Kidney glomerular epithelial cell (primary cell): ENCODE results near the gene AMPD3.
"Not testable (repeated sequence)": the region's sequence is repeated elsewhere in the genome, so short reads cannot be mapped to it uniquely, and the experiment has no call there.

ENCODE experiments used
- DNase-seq: peaks from one replicate; lab custom pipeline; 2025; lab: John Stamatoyannopoulos, UW

The AMPD3 gene

DNA sequence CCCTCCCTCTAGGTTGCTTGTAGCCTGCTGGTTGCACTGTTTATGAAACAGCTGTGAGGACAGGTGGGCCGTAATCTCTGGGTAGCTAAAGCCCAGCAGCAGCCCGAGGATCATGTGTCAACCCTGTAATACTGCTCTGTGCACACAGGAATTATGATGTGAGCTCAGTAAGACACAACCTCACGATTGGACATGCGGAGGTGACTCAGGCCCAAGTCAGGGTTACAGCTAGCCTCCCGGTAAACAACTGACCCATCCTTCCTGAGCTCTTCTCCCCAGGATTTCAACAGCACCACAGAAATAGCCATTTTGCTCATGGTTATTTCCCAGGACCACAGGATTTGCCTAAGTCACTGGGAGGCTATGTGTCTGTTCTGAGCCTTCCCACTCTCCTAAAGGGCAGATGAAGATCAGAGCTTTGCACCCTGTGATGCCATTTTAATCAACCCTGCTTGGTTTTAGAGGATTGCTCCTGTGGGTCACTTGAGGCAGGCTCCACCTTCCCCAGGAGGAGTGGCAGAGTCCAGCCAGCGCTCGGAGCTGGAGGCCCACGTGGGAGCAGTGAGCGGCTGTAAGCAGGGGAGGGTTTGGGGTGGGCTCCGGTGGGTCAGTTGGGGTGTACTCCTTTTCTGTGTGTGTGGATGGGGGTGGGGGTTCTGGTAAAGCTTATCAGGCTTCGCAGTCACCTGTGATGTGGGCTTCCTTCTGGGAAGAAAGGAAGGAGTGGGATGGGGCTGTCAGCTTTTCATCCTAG lies at the start of gene AMPD3:
Gene AMPD3, plus strand, starts transcription at position 387 of the 754 bp plus-strand sequence. CDS start 6,256 bp downstream, outside the sequence.
- DNase-seq, result peak; percentile 82

DNA sequence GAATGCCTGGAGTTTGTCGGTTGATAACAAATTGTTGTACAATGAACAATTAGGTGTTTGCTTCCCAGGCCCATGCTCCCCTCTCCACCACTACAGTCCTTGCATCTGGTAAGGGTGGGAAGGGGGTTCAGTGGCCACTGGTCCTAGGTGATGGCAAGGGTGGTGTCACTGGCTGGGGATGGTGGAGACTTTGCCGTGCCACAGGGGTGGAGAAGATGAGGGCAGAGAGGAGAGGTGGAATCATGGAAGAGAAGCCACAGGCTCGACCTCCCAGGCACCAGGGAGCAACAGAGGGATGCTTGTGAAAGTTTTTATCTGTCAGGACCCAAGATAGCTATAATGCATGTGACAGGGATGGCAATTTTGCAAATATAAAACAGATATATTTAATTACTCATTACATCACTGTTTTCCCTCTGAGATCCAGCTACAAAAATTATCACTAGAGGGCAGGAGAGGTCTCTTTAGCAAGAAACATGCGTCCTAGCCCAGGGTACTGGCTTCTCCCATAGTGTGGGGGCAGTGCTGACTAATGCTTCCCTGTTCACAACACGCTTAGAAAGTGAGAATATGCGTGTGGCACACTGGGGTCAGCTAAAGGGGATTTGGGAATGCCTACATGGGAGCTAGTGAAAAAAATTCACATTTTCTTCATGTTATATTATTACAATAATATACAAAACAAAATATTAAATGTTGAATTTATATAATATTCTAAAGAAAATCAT lies 49.0 kb upstream of the AMPD3 start:
- peak; percentile 90 for DNase-seq

DNA sequence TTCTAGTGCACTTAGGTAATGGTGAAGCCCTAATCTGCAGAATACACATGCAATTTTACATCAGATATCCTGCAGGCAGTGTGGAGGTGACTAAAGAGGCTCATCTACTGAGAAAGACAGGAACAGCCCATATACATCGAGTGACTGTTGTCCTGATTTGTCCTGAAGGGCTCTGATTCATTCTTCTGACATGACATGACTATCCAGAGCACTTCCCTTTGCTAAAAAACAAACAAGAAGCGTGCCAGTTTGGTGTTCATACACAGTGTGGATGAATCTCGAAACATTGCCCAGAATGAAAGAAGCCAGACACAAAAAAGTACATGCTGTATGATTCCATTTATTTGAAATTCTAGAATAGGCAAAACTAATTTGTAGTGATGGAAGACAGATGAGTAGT lies 48.0 kb upstream of the AMPD3 start:
- peak; percentile 11 for DNase-seq

DNA sequence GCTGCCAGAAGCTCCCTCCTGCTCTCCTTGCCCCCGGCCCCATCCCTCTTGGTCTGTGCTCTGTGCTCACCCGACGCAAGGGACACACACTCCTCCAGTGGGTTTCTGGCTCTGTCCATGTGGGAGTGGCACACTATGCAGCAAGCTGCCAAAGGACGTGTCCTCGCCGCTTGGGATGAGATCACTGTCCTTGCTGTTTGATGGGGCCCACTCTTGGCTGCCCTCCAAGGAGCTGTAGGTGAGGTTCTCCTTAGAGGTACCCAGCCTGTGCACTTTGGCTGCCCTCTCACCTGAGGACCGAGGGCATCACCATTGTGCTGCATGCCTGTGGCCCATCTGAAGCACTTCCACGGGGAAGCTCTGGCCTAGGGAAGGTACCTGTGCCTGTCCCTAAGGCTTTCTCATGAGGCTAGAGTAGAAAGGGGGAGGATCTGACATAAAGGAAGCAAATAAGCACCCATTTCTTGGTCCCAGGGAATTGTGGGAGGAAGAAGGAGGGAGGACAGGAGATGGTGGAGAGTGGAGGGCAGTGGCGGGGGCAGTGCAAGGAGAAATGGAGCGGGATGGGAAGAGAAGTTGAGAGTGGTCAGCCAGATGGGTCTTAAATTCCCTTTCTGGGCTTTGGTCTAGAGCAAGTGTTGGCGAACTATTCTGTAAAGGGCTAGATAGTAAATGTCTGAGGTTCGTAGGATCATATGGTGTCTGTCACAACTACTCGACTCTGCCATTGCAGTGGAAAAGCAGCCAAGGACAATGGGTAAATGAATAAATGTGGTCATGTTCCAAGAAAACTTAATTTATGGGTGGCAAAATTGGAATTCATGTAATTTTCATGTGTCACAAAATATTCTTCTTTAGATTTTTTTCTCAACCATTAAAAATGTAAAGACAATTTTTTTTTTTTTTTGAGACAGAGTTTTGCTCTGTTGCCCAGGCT lies 47.0 kb upstream of the AMPD3 start:
- no peak for DNase-seq

DNA sequence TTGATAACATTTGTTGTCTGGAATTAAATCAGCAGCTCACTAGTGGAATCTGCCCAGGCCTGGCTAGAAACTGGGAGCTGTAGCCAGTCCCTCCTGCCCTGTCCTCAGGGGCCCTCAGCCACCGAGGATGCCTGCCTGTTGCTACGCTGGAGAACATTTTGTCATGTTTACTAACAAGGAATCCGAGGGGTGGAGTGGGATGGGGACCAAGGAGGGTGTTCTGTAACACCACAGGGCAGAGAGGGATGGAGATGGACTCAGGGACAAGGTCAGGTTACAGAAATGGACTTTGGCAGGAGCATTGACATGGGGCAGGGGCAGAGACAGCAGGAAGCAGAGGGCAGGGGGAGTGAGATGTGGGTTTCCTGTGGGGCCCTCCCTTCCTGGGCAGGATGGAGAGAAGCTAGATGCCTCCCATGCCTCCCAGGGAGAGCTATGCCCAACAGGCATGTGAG lies 45.8 kb upstream of the AMPD3 start:
- DNase-seq, result no peak

DNA sequence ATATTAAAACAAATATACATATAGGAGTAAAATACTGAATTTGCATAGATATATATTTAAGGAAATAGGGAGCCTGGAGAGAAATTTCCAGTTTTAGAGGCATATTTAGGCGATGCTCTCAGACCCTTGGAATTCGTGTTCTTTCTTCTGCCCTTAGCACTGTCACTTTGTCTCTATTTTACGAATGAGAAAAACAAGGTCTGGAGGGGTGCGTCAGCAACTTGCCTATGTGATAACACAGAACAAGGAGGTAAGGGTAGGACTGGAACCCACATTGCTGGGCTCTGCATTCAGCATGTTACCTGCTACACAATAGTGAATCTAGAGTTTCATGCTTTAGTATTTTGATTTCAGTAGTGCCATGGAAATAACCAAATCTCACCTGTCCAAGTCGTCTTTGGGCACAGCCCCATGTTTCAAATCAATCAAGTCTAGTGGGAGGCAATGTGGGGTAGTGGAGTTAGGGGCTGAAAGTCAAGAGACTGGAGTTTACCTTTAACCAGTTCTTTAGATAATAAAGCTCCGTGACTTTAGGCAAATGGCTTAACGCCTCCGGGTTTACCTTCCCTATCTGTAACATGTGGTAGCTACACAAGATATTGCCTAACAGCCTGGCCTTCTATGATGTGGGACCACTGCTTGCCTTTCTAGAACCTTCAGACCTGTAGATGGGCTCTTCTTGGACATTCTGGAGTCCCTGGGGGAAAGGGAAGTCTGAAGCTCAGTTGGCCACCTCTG lies 44.8 kb upstream of the AMPD3 start:
- no peak for DNase-seq

DNA sequence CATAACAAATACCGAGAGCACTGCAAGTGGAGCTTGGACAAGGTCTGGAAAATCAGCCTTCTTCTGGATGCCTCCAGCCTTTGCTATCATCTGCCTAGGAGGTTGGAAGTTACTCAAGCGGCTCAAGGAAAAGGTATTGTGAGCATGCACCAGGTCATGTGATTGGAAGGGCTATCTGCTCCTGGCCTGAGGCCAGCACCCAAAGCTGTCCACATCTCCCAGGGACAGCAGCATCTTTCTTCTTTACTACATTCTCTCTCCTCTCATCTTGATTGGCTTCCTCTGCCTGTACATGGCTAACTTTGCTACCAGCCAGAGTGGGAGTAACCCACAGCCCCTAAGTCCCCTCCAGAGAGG lies 44.2 kb upstream of the AMPD3 start:
- no peak for DNase-seq

DNA sequence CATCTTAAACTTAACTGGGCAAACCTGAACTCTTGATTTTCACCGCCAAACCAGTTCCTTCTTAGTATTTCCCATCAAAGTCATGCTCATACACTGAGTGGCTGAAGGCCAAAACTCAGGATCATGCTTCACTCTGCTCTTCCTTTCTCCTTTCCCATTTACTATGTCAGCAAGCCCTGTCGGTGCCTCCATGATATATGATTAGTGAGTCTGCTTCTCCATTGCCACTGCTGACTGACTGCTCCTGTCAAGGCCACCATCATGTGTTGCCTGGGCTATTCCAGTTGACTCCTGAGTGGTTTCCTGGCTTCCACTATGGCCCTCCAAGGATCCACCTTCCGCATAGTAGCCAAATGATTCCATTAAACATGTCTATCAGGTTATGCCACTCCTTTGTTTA lies 42.8 kb upstream of the AMPD3 start:
- no peak for DNase-seq

DNA sequence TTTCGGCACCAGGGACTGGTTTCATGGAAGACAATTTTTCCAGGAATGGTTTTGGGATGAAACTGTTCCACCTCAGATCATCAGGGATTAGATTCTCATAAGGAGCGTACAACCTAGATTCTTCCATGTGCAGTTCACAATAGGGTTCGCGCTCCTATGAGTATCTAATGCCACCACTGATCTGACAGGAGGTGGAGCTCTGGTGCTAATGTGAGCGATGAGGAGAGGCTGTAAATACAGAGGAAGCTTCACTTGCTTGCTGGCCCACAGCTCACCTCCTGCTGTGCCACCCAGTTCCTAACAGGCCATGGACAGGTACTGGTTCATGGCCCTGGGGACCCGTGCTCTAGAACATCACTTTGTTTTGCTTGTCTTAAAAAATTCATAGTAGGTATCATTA lies 41.8 kb upstream of the AMPD3 start:
- no peak for DNase-seq

DNA sequence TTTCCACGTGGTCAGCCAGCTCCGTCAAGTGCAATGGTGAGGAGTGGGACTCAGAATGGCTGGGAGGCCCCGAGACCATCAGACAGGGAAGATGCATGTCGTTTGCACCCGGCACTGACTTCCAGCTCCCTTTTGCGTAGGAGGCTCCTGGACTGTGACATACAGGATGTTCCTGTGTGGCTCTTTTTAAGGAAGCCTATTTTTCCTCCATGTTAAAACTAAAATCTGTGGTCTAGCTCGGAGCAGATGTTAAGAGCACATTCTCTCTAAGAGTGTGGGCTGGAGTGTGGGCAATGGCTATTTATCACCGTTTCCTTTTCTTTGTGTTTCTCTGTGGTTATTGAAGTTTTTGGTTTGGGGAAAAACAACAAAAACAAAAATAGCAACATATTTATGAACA lies 40.9 kb upstream of the AMPD3 start:
- no peak for DNase-seq

DNA sequence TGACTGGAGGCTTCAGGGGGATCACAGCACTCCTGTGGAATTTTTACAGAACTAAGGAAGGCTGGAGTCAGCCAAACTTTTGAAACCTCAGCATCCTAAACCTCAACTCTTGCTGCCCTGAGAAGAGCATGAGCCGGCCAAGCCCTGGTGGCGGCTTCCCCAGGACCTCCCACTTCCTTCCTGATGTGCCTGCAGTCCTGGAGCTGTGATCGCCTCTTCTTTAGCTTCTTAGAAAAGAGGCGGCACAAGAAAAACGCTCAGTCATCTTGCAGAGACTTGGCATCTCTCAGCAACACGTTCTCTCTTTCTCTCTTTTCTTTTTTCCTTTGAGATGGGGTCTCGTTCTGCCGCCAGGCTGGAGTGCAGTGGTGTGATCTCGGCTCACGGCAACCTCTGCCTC lies 40.4 kb upstream of the AMPD3 start:
- DNase-seq, result no peak

DNA sequence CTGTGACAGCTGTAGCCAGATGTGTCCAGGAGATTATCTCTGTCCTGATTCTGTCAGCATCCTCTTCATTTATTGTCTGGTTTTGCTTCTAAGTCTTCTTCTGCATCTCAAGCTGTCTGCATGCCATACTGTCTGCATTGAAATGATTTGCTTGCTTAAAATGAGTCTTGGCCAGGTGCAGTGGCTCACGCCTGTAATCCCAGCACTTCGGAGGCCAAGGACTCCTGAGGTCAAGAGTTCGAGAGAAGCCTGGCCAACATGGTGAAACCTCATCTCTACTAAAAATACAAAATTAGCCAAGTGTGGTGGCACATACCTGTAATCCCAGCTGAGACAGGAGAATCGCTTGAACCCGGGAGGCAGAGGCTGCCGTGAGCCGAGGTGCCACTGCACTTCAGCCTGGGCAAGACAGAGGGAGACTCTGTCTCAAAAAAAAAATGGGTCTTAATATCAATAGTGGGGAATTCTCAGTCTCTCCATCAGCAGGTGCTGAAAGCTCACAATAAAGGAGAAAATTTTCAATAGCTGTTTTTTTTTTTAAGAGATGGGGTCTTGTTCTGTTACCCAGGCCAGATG lies 39.2 kb upstream of the AMPD3 start:
- DNase-seq, result no peak

DNA sequence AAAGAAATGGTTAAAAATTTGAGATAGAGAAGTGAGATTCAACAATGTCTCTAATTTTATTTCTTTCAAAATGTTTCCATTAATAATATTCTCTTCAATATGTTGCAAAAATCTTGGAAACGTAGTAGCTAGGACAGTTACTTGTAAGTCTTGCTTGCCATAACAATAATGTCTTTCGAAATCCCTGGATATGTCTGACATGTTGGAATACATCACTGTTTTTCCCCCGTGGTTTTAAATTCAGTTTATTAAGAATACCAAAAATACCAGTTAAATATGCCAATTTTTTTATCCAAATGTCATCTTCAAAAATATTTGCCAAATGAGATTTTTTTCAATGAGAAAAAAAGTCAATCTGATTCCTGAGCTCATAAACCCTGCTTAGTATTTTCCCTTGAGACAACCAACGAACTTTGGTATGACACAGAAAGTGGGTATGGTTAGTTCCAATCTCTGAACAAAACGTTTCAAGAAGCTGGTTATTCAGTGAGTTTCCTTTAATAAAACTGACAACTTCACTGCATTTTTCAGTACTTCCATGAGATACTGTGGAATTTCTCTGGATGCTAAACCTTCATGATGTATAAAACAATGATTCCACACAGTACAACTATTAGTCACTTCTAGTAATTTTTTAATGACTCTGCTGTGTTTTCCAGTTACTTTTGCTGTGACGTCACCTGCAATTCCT lies 36.7 kb upstream of the AMPD3 start:
- DNase-seq, result no peak

DNA sequence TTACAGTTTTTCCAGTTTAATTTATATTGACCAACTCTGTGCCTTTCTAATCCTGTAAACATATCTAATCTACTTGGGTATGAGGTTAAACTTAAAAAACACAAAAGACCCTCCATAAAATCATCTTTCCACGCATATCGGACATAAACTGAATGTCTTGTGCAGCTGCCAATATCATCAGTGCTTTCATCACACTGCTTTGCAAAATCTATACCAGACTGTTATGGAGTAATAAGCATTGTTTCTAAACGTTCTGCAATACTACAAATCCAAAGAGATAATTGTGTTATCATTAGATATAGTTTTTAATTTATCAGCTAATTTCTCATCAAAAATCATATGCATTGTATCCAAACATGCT lies 36.1 kb upstream of the AMPD3 start:
- no peak for DNase-seq

DNA sequence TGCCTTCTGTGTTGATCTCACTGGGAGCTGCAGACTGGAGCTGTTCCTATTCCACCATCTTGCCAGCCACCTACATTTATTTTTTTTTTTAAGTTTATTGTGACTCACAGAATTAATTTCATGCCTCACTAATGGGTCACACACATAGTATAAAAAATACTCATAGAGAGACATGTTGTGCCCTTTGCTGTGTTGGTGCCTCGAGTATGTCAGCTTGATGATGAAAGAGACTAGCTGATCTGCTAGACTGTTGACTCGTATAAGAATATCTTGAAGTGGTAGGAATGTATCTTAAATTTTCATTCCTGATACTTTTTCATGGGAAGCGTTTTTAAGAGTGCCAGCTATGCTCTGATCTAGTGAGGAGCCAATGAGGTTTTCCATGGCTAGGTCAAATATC lies 28.6 kb upstream of the AMPD3 start:
- DNase-seq, result no peak

DNA sequence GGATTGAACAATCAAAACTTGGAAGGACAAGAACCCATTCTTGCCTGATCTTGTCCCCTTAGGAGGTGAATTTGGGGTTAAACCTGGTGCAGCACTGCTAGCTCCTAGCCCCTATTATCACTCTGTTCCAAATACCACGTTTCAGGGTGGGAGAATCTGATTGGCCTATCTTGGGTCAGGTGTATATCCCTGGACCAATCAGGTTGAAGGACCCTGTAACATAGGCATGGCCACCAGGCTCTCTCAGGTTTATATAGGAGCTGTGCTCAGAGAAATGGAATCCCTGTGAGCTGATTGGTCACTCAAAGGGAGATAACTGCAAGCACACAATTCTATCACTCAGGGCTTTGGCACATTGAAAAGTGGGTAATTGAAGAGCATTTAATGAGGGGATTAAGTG lies 26.6 kb upstream of the AMPD3 start:
- DNase-seq, result no peak

DNA sequence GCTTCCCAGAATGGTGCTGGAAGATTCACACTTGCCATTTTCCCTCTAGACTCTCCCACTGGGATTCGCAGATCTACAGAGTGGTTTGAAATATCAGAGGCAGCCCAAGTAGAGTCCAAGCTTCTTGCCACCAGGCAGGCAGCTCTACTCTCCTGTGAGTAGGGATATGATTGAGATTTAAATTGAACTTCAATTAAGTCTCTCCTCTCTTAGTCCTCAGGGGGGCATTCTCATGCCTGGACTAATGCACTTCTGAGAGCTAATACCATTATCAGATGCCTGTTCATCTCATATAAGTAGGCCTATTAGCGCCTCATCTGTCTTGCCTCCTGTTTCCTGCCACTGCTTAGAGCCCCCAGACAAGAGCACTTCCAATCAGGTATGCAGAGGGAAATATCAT lies 25.5 kb upstream of the AMPD3 start:
- no peak for DNase-seq

DNA sequence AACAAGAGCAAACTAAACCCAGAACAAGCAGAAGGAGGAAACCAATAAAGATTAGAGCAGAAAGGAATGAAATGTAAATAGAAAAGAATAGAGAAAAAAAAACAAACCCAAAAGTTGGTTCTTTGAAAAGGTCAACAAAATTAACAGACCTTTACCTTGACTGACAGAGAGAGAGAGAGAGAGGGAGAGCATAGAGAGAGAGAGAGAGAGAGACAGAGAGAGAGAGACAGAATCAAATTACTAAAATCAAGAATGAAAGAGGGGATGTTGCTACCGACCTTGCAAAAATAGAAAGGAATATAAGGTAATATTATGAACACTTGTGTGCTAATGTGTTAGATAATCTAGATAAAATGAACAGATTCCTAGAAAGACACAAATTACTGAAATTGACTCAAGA lies 22.6 kb upstream of the AMPD3 start:
- no peak for DNase-seq

DNA sequence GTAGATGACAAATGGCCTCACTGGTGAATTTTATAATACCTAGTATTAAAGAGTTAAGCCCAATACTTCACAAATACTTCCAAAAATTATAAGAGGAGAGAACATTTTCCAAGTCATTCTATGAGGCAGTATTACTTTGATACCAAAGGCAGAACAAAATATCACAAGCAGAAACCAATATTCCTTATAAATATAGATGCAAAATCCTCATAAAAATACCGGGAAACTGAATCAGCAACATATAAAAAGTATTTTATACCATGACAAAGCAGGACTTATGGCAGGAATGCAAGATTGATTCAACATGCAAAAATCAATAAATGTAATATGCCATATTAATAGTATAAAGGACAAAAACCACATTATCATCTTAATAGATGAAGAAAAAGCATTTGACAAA lies 22.1 kb upstream of the AMPD3 start:
- DNase-seq, result no peak

DNA sequence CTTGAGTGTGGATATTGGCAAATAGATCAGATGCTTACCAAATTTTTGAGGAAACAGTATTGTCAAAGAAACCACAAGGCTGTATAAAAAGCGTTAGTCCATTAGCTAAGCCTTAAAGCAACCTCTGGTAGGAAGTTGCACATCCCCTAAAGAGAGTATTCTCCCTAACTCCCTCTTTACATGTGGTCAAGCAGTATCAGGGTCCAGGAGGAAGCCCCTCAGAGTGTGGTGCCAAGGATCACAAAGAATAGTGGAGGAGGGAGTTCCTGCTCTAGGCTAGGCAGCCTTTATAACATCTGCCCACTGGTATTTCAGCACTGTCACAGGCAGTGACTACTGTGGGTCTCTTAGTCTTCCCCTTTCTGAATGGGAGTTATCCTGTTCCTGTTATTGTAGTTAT lies 18.8 kb upstream of the AMPD3 start:
- DNase-seq, result no peak

DNA sequence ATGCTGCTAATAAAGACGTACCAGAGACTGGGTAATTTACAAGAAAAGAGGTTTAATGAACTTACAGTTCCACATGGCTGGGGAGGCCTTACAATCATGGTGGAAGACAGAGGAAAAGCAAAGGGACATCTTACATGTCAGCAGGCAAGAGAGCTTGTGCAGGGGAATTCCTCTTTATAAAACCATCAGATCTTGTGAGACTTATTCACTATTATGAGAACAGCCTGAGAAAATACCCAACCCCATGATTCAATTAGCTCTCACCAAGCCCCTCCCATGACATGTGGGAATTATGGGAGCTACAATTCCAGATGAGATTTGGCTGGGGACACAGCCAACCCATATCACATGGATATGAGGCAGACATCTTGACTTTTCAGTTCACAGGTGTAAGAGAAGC lies 18.4 kb upstream of the AMPD3 start:
- not testable (repeated sequence) for DNase-seq
